ENCODE measurements around the gene HYAL1.

The HYAL1 gene

DNA sequence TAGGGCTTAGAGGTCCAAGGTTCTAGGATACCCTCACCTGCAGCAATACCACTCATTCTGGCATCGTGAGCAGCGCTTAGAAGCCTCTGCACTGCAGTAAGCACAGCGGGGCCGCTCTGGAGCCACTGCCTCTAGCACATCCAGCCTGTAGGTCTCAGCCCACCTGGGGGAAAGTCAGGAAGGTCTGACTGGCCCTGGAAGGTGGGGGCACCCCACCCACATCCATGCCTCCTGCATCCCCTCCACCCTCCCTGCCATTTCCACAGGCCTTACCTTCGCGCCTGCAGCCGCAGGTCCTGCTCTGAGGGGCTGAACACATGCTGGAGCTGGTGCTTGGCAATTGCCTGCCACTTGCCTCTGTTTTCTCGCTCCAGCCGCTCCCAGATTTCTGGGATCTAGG, 38.2 kb upstream of the HYAL1 start:
- CTCF ChIA-PET, result no interaction called here
- TF ChIP-seq FOXM1 (IDR thresholded peaks at IDR 0.05; ENCODE audit: borderline replicate concordance) (no peak), ZNF384 (IDR thresholded peaks at IDR 0.05) (no peak), LEF1 (IDR thresholded peaks at IDR 0.05; ENCODE audit: borderline replicate concordance) (no peak), BHLHE40 (IDR thresholded peaks at IDR 0.05; ENCODE audit: borderline replicate concordance) (no peak), ARNT (IDR thresholded peaks at IDR 0.05) (no peak), CTBP1 (IDR thresholded peaks at IDR 0.05; ENCODE audit: borderline replicate concordance) (no peak), NFRKB (IDR thresholded peaks at IDR 0.05) (no peak), SP1 (IDR thresholded peaks at IDR 0.05) (no peak), TARDBP (IDR thresholded peaks at IDR 0.05) (no peak)
- DNase-seq (ENCODE audit: extremely low spot score), result no peak
- POLR2A ChIA-PET, result interaction anchor here (1.0 kb wide), 1 partner anchor 14 kb away, joined by 5 read pairs; no protein-coding TSS in a partner anchor

DNA sequence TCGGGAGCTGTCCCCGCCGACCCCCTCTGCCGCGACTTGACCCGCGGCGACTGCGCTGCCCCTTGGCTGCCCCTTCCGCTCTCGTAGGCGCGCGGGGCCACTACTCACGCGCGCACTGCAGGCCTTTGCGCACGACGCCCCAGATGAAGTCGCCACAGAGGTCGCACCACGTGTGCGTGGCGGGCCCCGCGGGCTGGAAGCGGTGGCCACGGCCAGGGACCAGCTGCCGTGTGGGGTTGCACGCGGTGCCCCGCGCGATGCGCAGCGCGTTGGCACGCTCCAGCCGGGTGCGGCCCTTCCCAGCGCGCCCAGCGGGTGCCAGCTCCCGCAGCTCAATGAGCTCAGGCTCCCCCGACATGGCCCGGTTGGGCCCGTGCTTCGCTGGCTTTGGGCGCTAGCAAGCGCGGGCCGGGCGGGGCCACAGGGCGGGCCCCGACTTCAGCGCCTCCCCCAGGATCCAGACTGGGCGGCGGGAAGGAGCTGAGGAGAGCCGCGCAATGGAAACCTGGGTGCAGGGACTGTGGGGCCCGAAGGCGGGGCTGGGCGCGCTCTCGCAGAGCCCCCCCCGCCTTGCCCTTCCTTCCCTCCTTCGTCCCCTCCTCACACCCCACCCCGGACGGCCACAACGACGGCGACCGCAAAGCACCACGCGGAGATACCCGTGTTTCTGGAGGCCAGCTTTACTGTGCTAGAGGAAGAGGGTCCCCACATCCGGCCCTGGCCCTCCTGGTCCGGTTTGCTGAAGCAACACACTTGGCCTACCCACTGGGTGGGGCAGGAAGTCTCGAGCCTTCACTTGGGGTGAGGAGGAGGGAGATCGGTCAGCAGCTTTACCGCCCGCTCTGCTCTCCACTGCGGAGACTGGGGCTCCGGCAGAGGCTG, 37.3 kb upstream of the HYAL1 start, which contains the start of gene RASSF1:
RASSF1 (minus strand) TSS at position 389 of the 882 bp plus-strand sequence; CDS start at position 358, 31 bp downstream.
- TF ChIP-seq FOXM1 (IDR thresholded peaks at IDR 0.05; ENCODE audit: borderline replicate concordance), result no peak
- TF ChIP-seq ELF4 (IDR thresholded peaks at IDR 0.05), result no peak
- TF ChIP-seq SUZ12 (IDR thresholded peaks at IDR 0.05), result no peak
- TF ChIP-seq FOXK2 (IDR thresholded peaks at IDR 0.05), result no peak
- no peak for TF ChIP-seq LEF1 (IDR thresholded peaks at IDR 0.05; ENCODE audit: borderline replicate concordance)
- no peak for TF ChIP-seq HDGF (IDR thresholded peaks at IDR 0.05; ENCODE audit: borderline replicate concordance)
- TF ChIP-seq PKNOX1 (IDR thresholded peaks at IDR 0.05), result no peak
- no peak for TF ChIP-seq BHLHE40 (IDR thresholded peaks at IDR 0.05; ENCODE audit: borderline replicate concordance)
- no peak for TF ChIP-seq ARNT (IDR thresholded peaks at IDR 0.05)
- TF ChIP-seq CTBP1 (IDR thresholded peaks at IDR 0.05; ENCODE audit: borderline replicate concordance), result no peak
- no peak for TF ChIP-seq NFRKB (IDR thresholded peaks at IDR 0.05)
- no peak for TF ChIP-seq ZNF384 (IDR thresholded peaks at IDR 0.05)
- no peak for TF ChIP-seq TARDBP (IDR thresholded peaks at IDR 0.05)
- TF ChIP-seq FOXA1 (IDR thresholded peaks at IDR 0.05), result no peak
- no peak for TF ChIP-seq L3MBTL2 (conservative IDR thresholded peaks at IDR 0.05)
- no peak for TF ChIP-seq SP1 (IDR thresholded peaks at IDR 0.05)
- DNase-seq (ENCODE audit: extremely low spot score), result no peak
- ChIA-PET POLR2A (no interaction called here), CTCF (no interaction called here)

DNA sequence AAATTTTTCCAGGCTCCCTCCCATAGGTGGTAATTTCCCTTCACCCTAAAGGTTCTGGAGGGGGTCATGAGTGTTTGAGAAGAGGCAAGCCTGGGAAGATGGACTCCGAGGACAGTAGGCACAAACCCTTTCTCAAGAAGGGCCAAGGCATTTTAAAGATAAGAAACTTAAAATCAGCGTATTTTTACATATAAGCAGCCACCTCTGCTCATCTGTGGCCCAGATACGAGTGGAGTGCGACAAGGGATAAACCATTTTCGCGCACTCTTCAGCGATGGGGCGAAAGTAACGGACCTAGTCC, 36.7 kb upstream of the HYAL1 start:
- ChIA-PET CTCF (no interaction called here), POLR2A (no interaction called here)
- no peak for DNase-seq (ENCODE audit: extremely low spot score)
- TF ChIP-seq TARDBP (IDR thresholded peaks at IDR 0.05) (no peak), ZNF384 (IDR thresholded peaks at IDR 0.05) (no peak), ARNT (IDR thresholded peaks at IDR 0.05) (no peak), ELF4 (IDR thresholded peaks at IDR 0.05) (no peak), LEF1 (IDR thresholded peaks at IDR 0.05; ENCODE audit: borderline replicate concordance) (no peak), PKNOX1 (IDR thresholded peaks at IDR 0.05) (no peak), NFRKB (IDR thresholded peaks at IDR 0.05) (no peak)

DNA sequence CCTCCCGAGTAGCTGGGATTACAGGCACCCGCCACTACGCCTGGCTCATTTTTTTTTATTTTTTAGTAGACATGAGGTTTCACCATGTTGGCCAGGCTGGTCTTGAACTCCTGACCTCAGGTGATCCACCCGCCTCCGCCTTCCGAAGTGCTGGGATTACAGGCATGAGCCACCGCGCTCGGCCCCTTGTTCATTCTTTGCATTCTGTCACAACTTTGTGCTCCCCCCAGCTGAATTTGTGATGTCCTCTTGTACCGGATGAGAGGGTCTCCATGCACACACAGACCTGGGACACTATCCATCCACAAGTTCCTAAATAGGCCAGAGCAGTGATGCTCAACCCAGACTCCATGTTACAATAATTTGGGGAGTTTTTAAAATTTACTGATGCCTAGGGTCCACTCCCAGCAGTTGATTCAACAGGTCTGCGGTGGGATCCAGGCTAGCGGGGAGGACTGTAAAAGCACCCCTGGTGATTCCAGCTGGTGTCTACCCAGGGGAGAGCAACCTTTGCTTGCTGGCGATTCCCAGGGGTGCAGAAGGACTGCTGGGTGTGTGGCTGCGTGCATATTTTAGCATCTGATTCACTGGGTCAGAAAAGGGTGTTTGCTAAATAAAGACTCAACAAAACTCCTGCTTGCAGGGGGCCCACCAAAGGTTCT, 36.2 kb upstream of the HYAL1 start:
- POLR2A ChIA-PET, result interaction anchor here (3.9 kb wide), 1 partner anchor 11 kb away, joined by 119 read pairs; the partner anchor contains the start of genes CYB561D2 and NPRL2

DNA sequence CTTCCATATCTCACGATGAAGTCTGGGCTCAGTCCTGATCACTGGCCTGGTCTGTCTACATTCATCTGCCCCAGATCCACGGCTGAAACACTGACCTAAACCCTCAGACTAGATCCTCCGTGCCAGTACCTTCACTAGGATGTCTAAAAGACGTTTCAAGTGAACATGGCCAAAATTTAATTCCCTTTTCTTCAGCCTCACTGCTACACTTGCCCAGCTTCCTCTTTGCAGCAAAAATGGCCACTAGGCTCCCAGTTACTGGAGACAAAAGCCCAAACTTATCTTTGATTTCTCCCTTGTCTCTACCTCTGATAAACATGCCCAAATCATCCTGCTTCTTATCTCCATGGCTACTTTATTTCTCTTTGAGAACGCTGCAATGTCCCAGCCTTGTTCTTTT, 35.6 kb upstream of the HYAL1 start:
- POLR2A ChIA-PET, result interaction anchor here (3.9 kb wide), 2 partner anchors 11 to 12 kb away, joined by 88 to 119 read pairs; partner anchors contain the start of genes CYB561D2, NPRL2 and TUSC2
- no peak for TF ChIP-seq ELF4 (IDR thresholded peaks at IDR 0.05)
- no peak for TF ChIP-seq ZNF384 (IDR thresholded peaks at IDR 0.05)
- TF ChIP-seq FOXK2 (IDR thresholded peaks at IDR 0.05), result no peak
- TF ChIP-seq BHLHE40 (IDR thresholded peaks at IDR 0.05; ENCODE audit: borderline replicate concordance), result no peak
- no peak for TF ChIP-seq NFRKB (IDR thresholded peaks at IDR 0.05)
- no peak for TF ChIP-seq SUZ12 (IDR thresholded peaks at IDR 0.05)
- no peak for TF ChIP-seq HDGF (IDR thresholded peaks at IDR 0.05; ENCODE audit: borderline replicate concordance)
- no peak for TF ChIP-seq SP1 (IDR thresholded peaks at IDR 0.05)
- CTCF ChIA-PET, result interaction anchor here (0.5 to 0.6 kb wide), 2 partner anchors 80 to 488 kb away, joined by 3 read pairs; no protein-coding TSS in a partner anchor
- DNase-seq (ENCODE audit: extremely low spot score), result no peak

More for the DNA sequence above, 36.2 kb upstream of the HYAL1 start:
- no peak for DNase-seq (ENCODE audit: extremely low spot score)
- TF ChIP-seq ARNT (IDR thresholded peaks at IDR 0.05) (no peak), TARDBP (IDR thresholded peaks at IDR 0.05) (no peak), HDGF (IDR thresholded peaks at IDR 0.05; ENCODE audit: borderline replicate concordance) (no peak), CTBP1 (IDR thresholded peaks at IDR 0.05; ENCODE audit: borderline replicate concordance) (no peak), LEF1 (IDR thresholded peaks at IDR 0.05; ENCODE audit: borderline replicate concordance) (no peak)
- CTCF ChIA-PET, result interaction anchor here (0.6 kb wide), 1 partner anchor 79 kb away, joined by 3 read pairs; no protein-coding TSS in a partner anchor

DNA sequence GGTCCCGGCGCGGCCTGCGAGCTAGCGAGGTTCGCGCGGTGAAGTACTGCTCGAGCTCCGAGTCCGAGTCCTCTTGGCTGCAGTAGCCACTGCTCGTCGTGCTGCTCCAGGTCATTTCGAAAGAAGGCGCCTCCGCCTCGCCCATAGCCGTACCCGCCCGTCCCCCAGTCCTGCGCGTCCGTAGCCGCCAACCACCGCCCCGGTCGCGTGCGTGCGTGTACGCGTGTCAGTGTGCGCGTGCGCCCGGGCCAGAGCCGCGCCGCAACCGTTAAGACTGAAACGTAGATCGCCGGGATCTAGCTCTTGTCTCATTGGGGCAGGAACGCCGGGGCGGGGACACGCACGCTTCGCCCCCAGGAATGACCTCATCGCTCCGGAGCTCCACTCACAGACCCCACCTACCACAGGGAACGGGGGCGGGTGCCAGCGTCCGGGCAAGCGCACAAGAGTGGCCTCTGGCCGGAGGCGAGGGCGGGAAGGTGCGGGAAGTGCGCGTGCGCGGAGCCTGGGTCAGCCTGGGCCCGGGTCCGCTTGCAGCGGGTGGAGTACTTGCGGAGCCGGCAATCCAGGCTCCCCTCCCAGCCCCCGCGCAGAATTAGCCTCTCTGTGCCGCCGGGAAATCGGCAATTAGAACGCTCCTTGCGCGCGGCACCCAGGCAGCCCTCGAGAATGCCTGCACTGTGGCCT, 33.9 kb upstream of the HYAL1 start:
- ChIA-PET POLR2A (interaction anchor here (0.6 to 3.9 kb wide), 57 partner anchors 9 to 275 kb away, joined by 3 to 119 read pairs (median 4); partner anchors contain the start of genes CISH, CYB561D2, GNAI2 and HEMK1), CTCF (interaction anchor here (0.6 to 1.6 kb wide), 10 partner anchors 9 to 392 kb away, joined by 3 to 10 read pairs (median 3); partner anchors contain the start of genes CYB561D2, NPRL2 and TUSC2)
- TF ChIP-seq BHLHE40 (IDR thresholded peaks at IDR 0.05; ENCODE audit: borderline replicate concordance), result no peak
- TF ChIP-seq ZNF384 (IDR thresholded peaks at IDR 0.05), result no peak
- TF ChIP-seq CTBP1 (IDR thresholded peaks at IDR 0.05; ENCODE audit: borderline replicate concordance), result peak; percentile 38; the same call in 1 of the 2 replicates
- TF ChIP-seq L3MBTL2 (conservative IDR thresholded peaks at IDR 0.05), result peak; percentile 70
- TF ChIP-seq NFRKB (IDR thresholded peaks at IDR 0.05), result no peak
- TF ChIP-seq ELF4 (IDR thresholded peaks at IDR 0.05), result no peak
- peak; percentile 98 for DNase-seq (ENCODE audit: extremely low spot score)

All from HEK293T (cell line).